ENCODE measurements around the gene SSH2. TPM values are rescaled to one million over a fixed set of nuclear protein-coding genes. Genes with fewer than 3 reads are reported as not detected.

The SSH2 gene
- total and polyA plus RNA-seq, 9 of the 15 experiments (the other 6 are each of a cell fraction or from before 2014, with no cell fraction given), result 3.9 to 16.1 (median 10.2) TPM

DNA sequence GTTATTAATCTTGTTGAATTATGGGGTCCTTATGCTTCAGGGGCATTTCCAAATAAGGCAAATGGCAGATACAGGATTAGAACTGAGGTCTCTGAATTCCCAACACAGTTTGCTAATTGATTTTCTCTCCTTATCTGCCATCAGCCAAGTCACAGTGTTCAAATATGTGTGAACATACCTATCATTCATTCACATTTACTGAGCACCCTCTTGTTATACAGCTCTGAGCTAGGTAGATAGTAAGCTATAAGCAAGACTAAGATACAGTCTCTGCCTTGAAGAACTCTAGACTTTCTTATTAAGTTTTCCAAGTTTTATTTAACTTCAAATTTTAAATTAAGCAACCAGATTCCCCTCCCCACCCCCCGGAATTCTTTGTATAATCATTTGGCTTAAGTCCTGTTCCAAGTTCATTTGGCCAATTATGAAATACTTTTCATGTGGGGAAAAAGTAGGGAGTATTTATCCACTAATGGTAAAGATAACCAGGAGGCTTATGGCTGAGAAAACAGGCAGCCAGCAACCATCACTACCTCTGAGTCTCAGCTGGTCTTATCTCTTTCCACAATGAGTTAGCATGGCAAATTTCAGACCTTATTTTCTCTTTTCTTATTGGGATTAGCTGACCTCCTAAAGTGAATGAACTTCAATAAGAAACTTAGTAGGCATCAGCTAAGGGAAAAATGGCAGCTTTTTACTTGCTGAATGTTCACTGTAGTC, 275.9 kb downstream of the SSH2 start (continued):
- TF ChIP-seq ZNF696 (CRISPR knock-in tag; conservative IDR thresholded peaks at IDR 0.05), result no peak

DNA sequence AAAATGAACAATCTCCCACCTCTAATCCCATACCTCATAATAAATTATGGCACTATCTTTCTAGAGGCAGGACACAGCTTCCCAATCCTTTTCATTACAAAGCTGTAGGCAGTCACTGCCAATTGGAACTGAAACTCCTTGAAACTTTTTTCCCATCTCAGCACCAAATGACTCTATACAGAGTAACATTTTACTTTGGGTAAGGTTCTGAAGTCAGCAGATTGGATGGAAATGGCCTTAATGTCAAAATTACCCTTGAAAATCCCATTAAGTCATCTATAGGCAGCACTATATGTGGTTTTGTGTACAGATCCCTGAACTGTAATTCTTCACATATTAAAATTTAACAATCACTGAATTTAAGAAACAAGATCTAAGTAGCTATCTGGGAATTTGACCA, 277.1 kb downstream of the SSH2 start:
- no peaks in the 10 kb centered on the region for H4K20me1 ChIP-seq (replicated peaks; ENCODE audit: control insufficient read depth, insufficient read depth, low read length)
- DNase-seq (ENCODE audit: extremely low read depth in 1 of 4, low spot score in 3 of 4), result no peak
- H3K4me1 ChIP-seq (replicated peaks in 1 of 2; ENCODE audit: control insufficient read depth in 2 of 2, insufficient read depth in 2 of 2, low read length in 2 of 2), result peaks cover 5 to 27% of the 10 kb centered on the region in 2 experiments; a peak in 4 of 5 replicates
- ChIA-PET CTCF (ENCODE audit: low intra/inter-chr PET ratio) (no interaction called here), POLR2A (interaction anchor here (0.7 kb wide), 1 partner anchor 38 kb away, joined by 4 read pairs; no protein-coding TSS in a partner anchor)
- no peaks in the 10 kb centered on the region for H3K27me3 ChIP-seq (ENCODE audit: control insufficient read depth in 2 of 2, insufficient read depth in 2 of 2, low read length in 2 of 2)
- FAIRE-seq, result no peak
- no peaks in the 10 kb centered on the region for H3K9me3 ChIP-seq (replicated peaks; ENCODE audit: control insufficient read depth, insufficient read depth, low read depth, low read length)
- H3K36me3 ChIP-seq (ENCODE audit: control insufficient read depth, insufficient read depth, low read length), result no peaks in the 10 kb centered on the region
- in situ Hi-C loops (cut with MboI), result no loop called here
- H3K4me3 ChIP-seq, result no peak overlapping the region
- no peak overlapping the region for H3K4me2 ChIP-seq (ENCODE audit: insufficient read depth, low read length)
- H3K9ac ChIP-seq (ENCODE audit: insufficient read depth in 1 of 2, low read depth in 2 of 2, low read length in 2 of 2), result no peak overlapping the region
- no peaks in the 10 kb centered on the region for H3K9me1 ChIP-seq (ENCODE audit: control insufficient read depth, insufficient read depth, low read length)
- H3K79me2 ChIP-seq (ENCODE audit: control insufficient read depth, insufficient read depth, low read length), result no peaks in the 10 kb centered on the region
- H3K27ac ChIP-seq (ENCODE audit: extremely low read depth, low read depth, low read length), result no peak overlapping the region
- H2AFZ ChIP-seq (ENCODE audit: low read depth, low read length), result no peak overlapping the region
- intact Hi-C loops (cut with micrococcal nuclease), result no loop called here
- no peak for ATAC-seq
- BruUV-seq (replicated peaks), result no TSS peak
- TF ChIP-seq SNIP1 (IDR thresholded peaks at IDR 0.05; ENCODE audit: low read depth), result no peak
- TF ChIP-seq SMAD2 (IDR thresholded peaks at IDR 0.05; ENCODE audit: low read depth, low read length), result no peak
- no peak for TF ChIP-seq ZNF507 (tag; conservative IDR thresholded peaks at IDR 0.05)
- TF ChIP-seq, protein P1, sequence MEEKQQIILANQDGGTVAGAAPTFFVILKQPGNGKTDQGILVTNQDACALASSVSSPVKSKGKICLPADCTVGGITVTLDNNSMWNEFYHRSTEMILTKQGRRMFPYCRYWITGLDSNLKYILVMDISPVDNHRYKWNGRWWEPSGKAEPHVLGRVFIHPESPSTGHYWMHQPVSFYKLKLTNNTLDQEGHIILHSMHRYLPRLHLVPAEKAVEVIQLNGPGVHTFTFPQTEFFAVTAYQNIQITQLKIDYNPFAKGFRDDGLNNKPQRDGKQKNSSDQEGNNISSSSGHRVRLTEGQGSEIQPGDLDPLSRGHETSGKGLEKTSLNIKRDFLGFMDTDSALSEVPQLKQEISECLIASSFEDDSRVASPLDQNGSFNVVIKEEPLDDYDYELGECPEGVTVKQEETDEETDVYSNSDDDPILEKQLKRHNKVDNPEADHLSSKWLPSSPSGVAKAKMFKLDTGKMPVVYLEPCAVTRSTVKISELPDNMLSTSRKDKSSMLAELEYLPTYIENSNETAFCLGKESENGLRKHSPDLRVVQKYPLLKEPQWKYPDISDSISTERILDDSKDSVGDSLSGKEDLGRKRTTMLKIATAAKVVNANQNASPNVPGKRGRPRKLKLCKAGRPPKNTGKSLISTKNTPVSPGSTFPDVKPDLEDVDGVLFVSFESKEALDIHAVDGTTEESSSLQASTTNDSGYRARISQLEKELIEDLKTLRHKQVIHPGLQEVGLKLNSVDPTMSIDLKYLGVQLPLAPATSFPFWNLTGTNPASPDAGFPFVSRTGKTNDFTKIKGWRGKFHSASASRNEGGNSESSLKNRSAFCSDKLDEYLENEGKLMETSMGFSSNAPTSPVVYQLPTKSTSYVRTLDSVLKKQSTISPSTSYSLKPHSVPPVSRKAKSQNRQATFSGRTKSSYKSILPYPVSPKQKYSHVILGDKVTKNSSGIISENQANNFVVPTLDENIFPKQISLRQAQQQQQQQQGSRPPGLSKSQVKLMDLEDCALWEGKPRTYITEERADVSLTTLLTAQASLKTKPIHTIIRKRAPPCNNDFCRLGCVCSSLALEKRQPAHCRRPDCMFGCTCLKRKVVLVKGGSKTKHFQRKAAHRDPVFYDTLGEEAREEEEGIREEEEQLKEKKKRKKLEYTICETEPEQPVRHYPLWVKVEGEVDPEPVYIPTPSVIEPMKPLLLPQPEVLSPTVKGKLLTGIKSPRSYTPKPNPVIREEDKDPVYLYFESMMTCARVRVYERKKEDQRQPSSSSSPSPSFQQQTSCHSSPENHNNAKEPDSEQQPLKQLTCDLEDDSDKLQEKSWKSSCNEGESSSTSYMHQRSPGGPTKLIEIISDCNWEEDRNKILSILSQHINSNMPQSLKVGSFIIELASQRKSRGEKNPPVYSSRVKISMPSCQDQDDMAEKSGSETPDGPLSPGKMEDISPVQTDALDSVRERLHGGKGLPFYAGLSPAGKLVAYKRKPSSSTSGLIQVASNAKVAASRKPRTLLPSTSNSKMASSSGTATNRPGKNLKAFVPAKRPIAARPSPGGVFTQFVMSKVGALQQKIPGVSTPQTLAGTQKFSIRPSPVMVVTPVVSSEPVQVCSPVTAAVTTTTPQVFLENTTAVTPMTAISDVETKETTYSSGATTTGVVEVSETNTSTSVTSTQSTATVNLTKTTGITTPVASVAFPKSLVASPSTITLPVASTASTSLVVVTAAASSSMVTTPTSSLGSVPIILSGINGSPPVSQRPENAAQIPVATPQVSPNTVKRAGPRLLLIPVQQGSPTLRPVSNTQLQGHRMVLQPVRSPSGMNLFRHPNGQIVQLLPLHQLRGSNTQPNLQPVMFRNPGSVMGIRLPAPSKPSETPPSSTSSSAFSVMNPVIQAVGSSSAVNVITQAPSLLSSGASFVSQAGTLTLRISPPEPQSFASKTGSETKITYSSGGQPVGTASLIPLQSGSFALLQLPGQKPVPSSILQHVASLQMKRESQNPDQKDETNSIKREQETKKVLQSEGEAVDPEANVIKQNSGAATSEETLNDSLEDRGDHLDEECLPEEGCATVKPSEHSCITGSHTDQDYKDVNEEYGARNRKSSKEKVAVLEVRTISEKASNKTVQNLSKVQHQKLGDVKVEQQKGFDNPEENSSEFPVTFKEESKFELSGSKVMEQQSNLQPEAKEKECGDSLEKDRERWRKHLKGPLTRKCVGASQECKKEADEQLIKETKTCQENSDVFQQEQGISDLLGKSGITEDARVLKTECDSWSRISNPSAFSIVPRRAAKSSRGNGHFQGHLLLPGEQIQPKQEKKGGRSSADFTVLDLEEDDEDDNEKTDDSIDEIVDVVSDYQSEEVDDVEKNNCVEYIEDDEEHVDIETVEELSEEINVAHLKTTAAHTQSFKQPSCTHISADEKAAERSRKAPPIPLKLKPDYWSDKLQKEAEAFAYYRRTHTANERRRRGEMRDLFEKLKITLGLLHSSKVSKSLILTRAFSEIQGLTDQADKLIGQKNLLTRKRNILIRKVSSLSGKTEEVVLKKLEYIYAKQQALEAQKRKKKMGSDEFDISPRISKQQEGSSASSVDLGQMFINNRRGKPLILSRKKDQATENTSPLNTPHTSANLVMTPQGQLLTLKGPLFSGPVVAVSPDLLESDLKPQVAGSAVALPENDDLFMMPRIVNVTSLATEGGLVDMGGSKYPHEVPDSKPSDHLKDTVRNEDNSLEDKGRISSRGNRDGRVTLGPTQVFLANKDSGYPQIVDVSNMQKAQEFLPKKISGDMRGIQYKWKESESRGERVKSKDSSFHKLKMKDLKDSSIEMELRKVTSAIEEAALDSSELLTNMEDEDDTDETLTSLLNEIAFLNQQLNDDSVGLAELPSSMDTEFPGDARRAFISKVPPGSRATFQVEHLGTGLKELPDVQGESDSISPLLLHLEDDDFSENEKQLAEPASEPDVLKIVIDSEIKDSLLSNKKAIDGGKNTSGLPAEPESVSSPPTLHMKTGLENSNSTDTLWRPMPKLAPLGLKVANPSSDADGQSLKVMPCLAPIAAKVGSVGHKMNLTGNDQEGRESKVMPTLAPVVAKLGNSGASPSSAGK (IDR thresholded peaks at IDR 0.05), result no peak
- TF ChIP-seq BCOR (IDR thresholded peaks at IDR 0.05), result no peak
